Measurements from ENCODE around the gene FAM163B.

FAM163B gene

DNA sequence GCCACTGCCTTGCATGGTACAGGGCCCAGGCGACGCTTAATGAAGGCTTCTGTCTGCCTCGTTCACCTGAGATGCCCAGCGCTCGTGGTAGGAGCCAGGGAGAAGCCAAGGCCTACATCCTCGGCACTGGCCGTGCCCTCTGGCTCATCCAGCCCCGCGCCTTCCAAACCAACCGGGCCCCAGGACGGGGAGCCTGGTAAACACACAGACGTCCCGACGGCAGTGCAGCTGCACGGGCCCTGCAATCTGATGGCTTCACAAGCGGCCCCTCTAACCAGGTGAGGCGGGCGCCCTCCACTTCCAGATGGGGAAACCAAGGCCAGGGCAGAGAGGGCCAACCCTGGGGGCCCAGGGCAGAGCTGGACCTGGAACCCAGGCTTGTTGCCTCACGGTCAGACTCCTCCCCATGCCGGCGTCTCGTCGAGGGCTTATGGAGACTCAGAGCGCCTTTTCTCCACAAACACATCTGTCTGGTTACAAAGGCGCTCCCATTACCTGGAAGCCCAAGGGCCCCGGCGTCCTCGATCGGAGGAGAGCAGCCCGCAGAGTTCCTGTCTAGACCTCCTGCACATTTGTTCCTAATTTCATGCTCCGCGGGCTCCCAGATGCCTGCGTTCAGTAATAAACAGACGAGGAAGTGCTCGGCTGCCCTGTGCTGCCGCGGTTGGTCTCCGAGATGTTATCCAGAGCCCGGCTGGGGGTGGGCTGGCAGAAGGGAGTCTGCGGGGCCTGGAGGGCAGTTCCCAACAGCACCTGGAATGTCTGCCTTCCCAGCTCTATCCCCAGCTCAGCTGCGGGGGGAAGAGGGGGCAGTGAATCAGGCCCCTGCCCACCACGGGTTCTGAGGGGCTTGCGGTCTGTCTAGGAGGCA lies 23.5 kb downstream of the FAM163B start:
- TF ChIP-seq CTCF (IDR thresholded peaks at IDR 0.05), result no peak

DNA sequence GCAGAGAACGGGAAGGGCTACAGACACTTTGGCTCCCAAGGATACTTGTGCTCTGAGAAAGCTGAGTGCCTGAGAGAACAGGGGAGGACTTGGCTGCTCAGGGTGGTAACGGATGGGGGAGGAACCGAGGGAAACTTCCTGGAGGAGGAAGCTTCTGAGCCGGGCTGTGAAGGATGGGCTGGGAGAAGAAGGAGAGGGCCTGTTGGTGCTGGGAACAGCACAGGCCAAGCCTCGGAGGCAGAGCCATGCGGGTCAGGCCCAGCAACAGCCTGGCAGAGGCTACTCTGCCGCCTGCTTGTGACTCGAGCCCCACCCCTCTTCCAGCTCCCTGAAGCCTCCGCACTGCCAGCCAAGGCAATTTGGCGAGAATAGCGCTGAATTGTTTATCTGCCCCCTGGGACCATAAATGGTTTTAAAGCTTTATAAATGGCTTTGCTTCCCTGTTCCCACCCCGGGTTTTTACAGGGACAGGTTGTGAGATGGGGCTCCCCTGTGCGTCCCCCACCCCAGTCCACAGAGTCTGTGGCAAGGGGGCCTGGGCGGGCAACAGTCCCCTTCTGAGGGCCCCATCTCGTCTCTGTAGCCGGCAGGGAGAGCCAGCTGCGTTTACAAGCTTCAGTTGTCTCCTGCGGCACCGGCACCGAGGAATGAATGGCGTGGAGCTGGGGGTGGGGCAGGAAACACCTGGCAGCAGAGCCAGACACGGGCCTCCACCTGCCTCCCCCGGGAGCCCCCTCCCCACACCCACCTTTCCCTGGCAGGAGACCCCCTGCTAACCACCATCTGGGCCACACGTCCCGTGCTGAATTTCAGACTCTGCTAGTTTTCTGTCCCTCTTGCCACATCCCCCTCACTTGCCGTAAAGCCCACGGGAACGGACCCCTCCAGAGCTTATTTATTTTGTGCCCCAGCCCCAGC lies 24.4 kb downstream of the FAM163B start:
- no peak for TF ChIP-seq CTCF (IDR thresholded peaks at IDR 0.05)

DNA sequence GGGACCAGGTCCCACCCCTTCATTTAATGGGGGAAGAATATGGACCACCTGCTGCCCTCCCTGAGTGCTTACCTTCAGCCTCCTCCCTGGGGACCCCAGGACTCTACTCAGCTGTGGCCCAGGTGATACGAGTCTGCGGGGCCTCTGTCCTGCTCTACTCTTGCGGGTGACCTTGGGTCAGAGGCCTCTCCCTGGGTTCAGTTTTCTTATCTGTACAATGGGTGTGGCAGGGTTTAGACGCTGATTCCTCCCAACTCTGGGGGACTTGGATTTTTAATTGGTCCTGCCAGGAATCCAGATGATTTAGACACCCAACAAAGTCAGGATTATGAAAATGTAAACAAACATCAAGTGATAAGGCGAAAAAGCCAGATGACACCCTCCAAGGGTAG lies 25.0 kb downstream of the FAM163B start:
- TF ChIP-seq CTCF (IDR thresholded peaks at IDR 0.05), result no peak

- TF ChIP-seq CTCF (IDR thresholded peaks at IDR 0.05), result no peak
Observed at GRCh38 chr9:133583586-133583985, 25.6 kb downstream of the FAM163B start.

DNA sequence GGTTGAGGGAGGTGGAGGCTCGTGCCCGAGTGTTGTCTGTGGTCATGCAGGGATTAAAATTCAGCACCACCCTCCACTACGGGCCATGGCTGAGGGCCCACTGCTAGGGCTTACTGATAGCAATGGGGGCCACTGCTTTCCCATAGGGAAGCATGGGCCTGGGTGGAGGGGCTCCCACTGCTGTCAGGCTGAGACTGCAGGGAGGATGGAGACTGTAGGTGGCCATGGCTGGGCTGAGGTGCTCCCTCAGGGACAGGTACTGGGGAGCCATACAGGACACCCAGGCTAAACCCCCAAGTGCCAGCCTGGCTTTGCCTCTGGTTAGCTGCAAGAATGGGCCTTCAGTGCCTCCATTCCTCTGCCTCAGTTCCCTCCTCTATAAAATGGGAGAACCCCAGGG lies 26.1 kb downstream of the FAM163B start:
- no peak for TF ChIP-seq CTCF (IDR thresholded peaks at IDR 0.05)

DNA sequence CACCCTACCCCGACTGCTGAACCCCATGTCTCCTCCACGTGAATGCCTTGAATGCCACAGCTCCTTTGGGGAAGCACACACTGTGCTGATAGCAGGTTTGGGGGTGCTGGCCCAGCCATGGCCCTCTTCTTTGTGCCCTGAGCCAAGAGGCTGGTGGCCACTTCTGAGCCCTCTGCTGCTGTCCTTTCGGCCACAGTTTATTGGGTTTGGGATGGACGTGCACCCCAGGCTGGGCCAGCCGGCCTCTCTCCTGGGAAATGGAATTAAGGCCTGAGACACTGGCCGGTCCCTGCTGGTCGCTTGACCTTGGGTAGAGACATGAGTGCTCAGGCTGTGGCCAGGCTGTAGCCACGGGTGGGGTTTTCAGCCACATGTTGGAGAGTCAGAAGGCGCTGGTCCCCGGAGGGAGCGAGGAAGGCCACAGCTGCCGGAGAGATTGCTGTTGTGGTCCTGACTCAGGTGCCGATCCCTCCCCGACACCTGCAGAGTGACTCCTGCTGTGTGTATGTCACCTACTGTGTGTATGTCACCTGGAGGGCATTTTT lies 26.6 kb downstream of the FAM163B start:
- no peak for TF ChIP-seq CTCF (IDR thresholded peaks at IDR 0.05)

DNA sequence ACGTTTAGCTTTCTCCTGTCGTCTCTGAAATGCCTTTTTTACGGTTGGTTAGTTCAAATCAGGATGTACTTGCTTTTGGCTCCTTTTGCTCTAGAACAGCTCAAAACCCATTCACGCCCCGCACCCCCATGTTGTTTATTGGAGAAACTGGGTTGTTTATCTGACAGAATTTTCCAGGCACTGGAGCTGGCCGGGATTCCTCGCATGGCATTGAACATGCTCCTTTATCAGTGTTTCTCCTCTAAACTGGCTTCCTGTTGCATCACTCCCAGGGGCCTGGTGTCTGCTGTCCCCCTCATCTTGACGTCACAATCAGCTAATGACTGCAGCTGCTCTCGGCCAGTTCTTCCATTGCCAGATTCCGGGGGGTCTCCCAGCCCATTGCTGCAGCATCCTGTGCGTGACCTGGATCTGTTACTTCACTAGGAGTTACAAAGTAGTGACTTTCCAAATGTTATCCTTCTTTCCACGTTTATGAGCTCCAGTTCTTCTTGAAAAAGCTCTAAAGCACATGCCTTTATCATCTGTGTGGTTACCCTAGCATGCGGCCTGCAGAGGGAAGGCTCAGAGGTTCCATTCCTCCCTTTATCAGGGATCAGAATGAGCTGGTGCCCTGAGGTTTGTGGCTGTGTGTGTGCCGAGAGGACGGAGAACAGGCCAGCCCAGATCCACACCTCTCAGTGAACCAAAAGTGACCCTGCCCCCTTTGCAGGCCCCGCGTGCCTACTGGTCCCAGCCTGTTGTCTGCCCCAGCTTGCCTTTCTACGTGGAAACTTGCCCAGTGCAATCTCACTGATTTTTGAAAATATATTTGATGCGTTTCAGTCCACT lies 27.5 kb downstream of the FAM163B start:
- no peak for TF ChIP-seq CTCF (IDR thresholded peaks at IDR 0.05)
